Kidney (tissue), 14 donors: ENCODE results near the gene TRAPPC5. TPM values are rescaled to one million over a fixed set of nuclear protein-coding genes. Genes with fewer than 3 reads are reported as not detected.

Source experiments
- DNase-seq, 5 donors: peaks; one replicate each; pipeline ENCODE4 v3.0.0-alpha.2; 2013 to 2020
- FAIRE-seq: peaks from 2 replicates; lab custom pipeline; 2012; peaks lifted over from hg19 to GRCh38; lab: Jason Lieb, UNC
- H3K27ac ChIP-seq, 2 donors: one replicate each; pipeline ENCODE4 v1.7.0; 2013; ENCODE audit warnings: low read depth in 2 of 2, low read length in 2 of 2, inconsistent platforms in 1 of 2
- H3K27me3 ChIP-seq: one replicate; pipeline ENCODE4 v1.7.1; 2013; ENCODE audit warnings: low read length, inconsistent platforms; ENCODE audit not compliant: control insufficient read depth, insufficient read depth
- H3K36me3 ChIP-seq, 3 donors: one replicate each; pipeline versions ENCODE4 v1.7.0 to v1.7.1; 2013; ENCODE audit warnings: low read length in 3 of 3, control low read depth in 1 of 3, inconsistent platforms in 1 of 3; ENCODE audit not compliant: insufficient read depth in 3 of 3, control insufficient read depth in 2 of 3
- H3K4me1 ChIP-seq, 3 donors: one replicate each; pipeline versions ENCODE4 v1.7.0 to v1.7.1; 2013; ENCODE audit warnings: low read length in 3 of 3, inconsistent platforms in 1 of 3, low read depth in 1 of 3; ENCODE audit not compliant: control insufficient read depth in 2 of 3, insufficient read depth in 2 of 3
- H3K4me3 ChIP-seq, 3 donors: one replicate each; pipeline versions ENCODE4 v1.7.0 to v1.8.1; 2013; ENCODE audit warnings: low read length in 3 of 3, control low read depth in 1 of 3, inconsistent platforms in 1 of 3
- H3K9ac ChIP-seq, 3 donors: one replicate each; pipeline versions ENCODE4 v1.7.0 to v1.7.1; 2013; ENCODE audit warnings: low read length in 3 of 3, control low read depth in 1 of 3, inconsistent platforms in 1 of 3
- H3K9me3 ChIP-seq, 3 donors: one replicate each; pipeline versions ENCODE4 v1.7.0 to v1.7.1; 2013; ENCODE audit warnings: low read length in 3 of 3, control low read depth in 1 of 3, inconsistent platforms in 1 of 3; ENCODE audit not compliant: control insufficient read depth in 2 of 3, insufficient read depth in 1 of 3
- intact Hi-C: fragments of 100-400 bp; cut with DNase I; formaldehyde crosslinking; loops from one replicate; pipeline ENCODE4 v1.11.1; 2022
- polyA plus RNA-seq: library from polyadenylated mRNA; stranded (reverse); fragments of 350-450 nt; fragmentation: Illumina TruSeq; extraction: RNeasy Lipid Tissue Mini Kit (QIAGEN cat#74804); gene quantifications from one replicate; pipeline ENCODE4 v1.2.3, GENCODE V29; 2014; ENCODE audit warnings: low read depth, low replicate concordance; ENCODE audit not compliant: insufficient read depth
- total RNA-seq: library from RNA; stranded (reverse); fragmentation: NEBNext Ultra II Directional; extraction: Animal tissue kit (Norgen Biotek cat#: 25700); gene quantifications from one replicate; pipeline ENCODE4 v1.2.1, GENCODE V29; 2021
- TF ChIP-seq, protein P1 (sequence below): IDR thresholded peaks from 3 replicates; pipeline ENCODE4 v1.5.1; 2012; ENCODE audit warnings: mild to moderate bottlenecking, moderate library complexity, borderline replicate concordance; ENCODE audit not compliant: insufficient read depth; ENCODE audit errors: extremely low read depth
- donor health status: control.
- donor health status: control.
- donor health status: control.
- donor health status: control.
- donor health status: control.
- donor health status: DM: yes; HTN: yes; CAD: no.
- donor health status: Normal renal cell carcinoma (clear cell type).

TRAPPC5 gene
- total and polyA plus RNA-seq, 2 donors from 2014 or later = 82.6 to 222 TPM

- H3K4me3 ChIP-seq = no peak overlapping the region
- H3K4me1 ChIP-seq = peaks cover 0 to 17% (median 0%) of the 10 kb centered on the region in 3 donors
- TF ChIP-seq, protein P1, sequence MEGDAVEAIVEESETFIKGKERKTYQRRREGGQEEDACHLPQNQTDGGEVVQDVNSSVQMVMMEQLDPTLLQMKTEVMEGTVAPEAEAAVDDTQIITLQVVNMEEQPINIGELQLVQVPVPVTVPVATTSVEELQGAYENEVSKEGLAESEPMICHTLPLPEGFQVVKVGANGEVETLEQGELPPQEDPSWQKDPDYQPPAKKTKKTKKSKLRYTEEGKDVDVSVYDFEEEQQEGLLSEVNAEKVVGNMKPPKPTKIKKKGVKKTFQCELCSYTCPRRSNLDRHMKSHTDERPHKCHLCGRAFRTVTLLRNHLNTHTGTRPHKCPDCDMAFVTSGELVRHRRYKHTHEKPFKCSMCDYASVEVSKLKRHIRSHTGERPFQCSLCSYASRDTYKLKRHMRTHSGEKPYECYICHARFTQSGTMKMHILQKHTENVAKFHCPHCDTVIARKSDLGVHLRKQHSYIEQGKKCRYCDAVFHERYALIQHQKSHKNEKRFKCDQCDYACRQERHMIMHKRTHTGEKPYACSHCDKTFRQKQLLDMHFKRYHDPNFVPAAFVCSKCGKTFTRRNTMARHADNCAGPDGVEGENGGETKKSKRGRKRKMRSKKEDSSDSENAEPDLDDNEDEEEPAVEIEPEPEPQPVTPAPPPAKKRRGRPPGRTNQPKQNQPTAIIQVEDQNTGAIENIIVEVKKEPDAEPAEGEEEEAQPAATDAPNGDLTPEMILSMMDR = no peak
- H3K27ac ChIP-seq = no peak overlapping the region
- H3K36me3 ChIP-seq = peaks cover 0 to 10% (median 5%) of the 10 kb centered on the region in 3 donors
- FAIRE-seq (no peak), DNase-seq (no peak)
- intact Hi-C loops = no loop called here
- H3K27me3 ChIP-seq = no peaks in the 10 kb centered on the region
- no peaks in the 10 kb centered on the region for H3K9me3 ChIP-seq
- H3K9ac ChIP-seq = no peak overlapping the region
These were observed 41.7 kb upstream of the TRAPPC5 start for GRCh38 chr19:7638802-7639465.

- Histone ChIP-seq H3K27me3 (no peaks in the 10 kb centered on the region), H3K36me3 (peaks cover 0 to 10% (median 5%) of the 10 kb centered on the region in 3 donors), H3K9ac (no peak overlapping the region), H3K27ac (no peak overlapping the region), H3K9me3 (no peaks in the 10 kb centered on the region), H3K4me3 (no peak overlapping the region), H3K4me1 (peaks cover 0 to 17% (median 0%) of the 10 kb centered on the region in 3 donors)
- TF ChIP-seq, protein P1 = no peak
- intact Hi-C loops = no loop called here
- no peak for FAIRE-seq
- no peak for DNase-seq
These were observed 40.7 kb upstream of the TRAPPC5 start for GRCh38 chr19:7639863-7640348.

DNA sequence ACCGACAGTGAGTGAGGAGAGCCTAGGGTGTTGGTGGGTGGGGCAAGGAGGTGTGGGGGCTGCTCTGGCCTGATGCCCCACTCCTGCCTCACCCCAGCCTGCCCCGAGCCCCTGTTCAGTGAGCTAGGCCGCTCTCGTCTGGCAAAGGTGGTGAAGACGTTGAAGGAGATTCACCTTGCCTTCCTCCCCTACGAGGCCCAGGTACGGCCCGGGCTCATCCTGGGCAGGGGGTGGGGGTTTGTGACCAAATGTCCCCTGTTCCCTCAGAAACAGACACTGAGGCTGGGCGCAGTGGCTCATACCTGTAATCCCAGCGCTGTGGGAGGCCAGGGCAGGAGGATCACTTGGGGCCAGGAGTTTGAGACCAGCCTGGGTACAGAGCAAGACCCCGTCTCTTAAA lies 39.8 kb upstream of the TRAPPC5 start:
- Histone ChIP-seq H3K9ac (no peak overlapping the region), H3K9me3 (no peaks in the 10 kb centered on the region), H3K4me3 (no peak overlapping the region), H3K27me3 (no peaks in the 10 kb centered on the region), H3K4me1 (peaks cover 0 to 14% (median 0%) of the 10 kb centered on the region in 3 donors), H3K36me3 (peaks cover 0 to 10% (median 5%) of the 10 kb centered on the region in 3 donors), H3K27ac (no peak overlapping the region)
- TF ChIP-seq, protein P1 = no peak
- FAIRE-seq = no peak
- DNase-seq = no peak
- intact Hi-C loops = no loop called here
